Smooth muscle cell (in vitro differentiated cells): Measurements from ENCODE around the gene ASGR1. TPM values are rescaled to one million over a fixed set of nuclear protein-coding genes. Genes with fewer than 3 reads are reported as not detected.

Source experiments
- DNase-seq: peaks from one replicate; lab custom pipeline; 2025; ENCODE audit not compliant: unreplicated experiment; lab: John Stamatoyannopoulos, UW
- H2AFZ ChIP-seq: fragments of 200-600 bp; sonication (generic); 2 replicates; pipeline ENCODE4 v1.6.0; 2016; ENCODE audit warnings: antibody characterized with exemption, low read depth, mild to moderate bottlenecking
- H3F3A ChIP-seq: fragments of 200-600 bp; sonication (generic); 2 replicates; pipeline ENCODE4 v1.6.0; 2017; ENCODE audit warnings: antibody characterized with exemption, low read depth
- H3K27ac ChIP-seq: fragments of 200-600 bp; sonication (generic); 2 replicates; pipeline ENCODE4 v1.5.1; 2016; ENCODE audit warnings: low read depth, mild to moderate bottlenecking
- H3K27me3 ChIP-seq: fragments of 200-600 bp; sonication (generic); 2 replicates; pipeline ENCODE4 v1.6.1; 2016; ENCODE audit warnings: low read depth, mild to moderate bottlenecking
- H3K36me3 ChIP-seq: fragments of 200-600 bp; sonication (generic); 2 replicates; pipeline ENCODE4 v1.5.1; 2016; ENCODE audit warnings: low read depth
- H3K4me1 ChIP-seq: fragments of 200-600 bp; sonication (generic); 2 replicates; pipeline ENCODE4 v1.5.1; 2016; ENCODE audit warnings: low read depth
- H3K4me2 ChIP-seq: fragments of 200-600 bp; sonication (generic); 2 replicates; pipeline ENCODE4 v1.6.0; 2016; ENCODE audit warnings: mild to moderate bottlenecking
- H3K4me3 ChIP-seq: fragments of 200-600 bp; sonication (generic); 2 replicates; pipeline ENCODE4 v1.5.1; 2016; ENCODE audit warnings: mild to moderate bottlenecking
- H3K79me2 ChIP-seq: fragments of 200-600 bp; sonication (generic); 2 replicates; pipeline ENCODE4 v1.6.0; 2016; ENCODE audit warnings: low read depth, mild to moderate bottlenecking
- H3K9ac ChIP-seq: fragments of 200-600 bp; sonication (generic); 2 replicates; pipeline ENCODE4 v1.6.0; 2016; ENCODE audit warnings: low read depth
- H3K9me3 ChIP-seq: fragments of 200-600 bp; sonication (generic); replicated peaks from 2 replicates; pipeline ENCODE4 v1.5.1; 2016; ENCODE audit warnings: low read depth
- H4K20me1 ChIP-seq: fragments of 200-600 bp; sonication (generic); 2 replicates; pipeline ENCODE4 v1.6.0; 2016; ENCODE audit warnings: low read depth
- WGBS: methylation state at CpG from one replicate; pipeline ENCODE4 v1.1.7; 2016; ENCODE audit warnings: low lambda C conversion rate; 5-methylcytosine and 5-hydroxymethylcytosine counted together
- polyA plus RNA-seq: library from polyadenylated mRNA; unstranded; fragments of >200 nt; fragmentation: Nextera tagmentation; extraction: Ambion mirVana; gene quantifications from 2 replicates; pipeline ENCODE4 v1.2.1, GENCODE V29; 2016
- total RNA-seq: library from RNA; depleted of rRNA; stranded (reverse); fragments of >200 nt; gene quantifications from 2 replicates; pipeline ENCODE4 v1.2.3, GENCODE V29; 2014
- TF ChIP-seq, protein P1 (sequence below): fragments of 200-600 bp; sonication (generic); IDR thresholded peaks from 2 replicates; pipeline ENCODE4 v1.5.1; 2017; ENCODE audit warnings: borderline replicate concordance, mild to moderate bottlenecking, antibody characterized with exemption; ENCODE audit not compliant: insufficient read depth, poor library complexity, severe bottlenecking

ASGR1 gene
- total and polyA plus RNA-seq, 2 experiments from 2014 or later, result 1.2 to 4.2 TPM

DNA sequence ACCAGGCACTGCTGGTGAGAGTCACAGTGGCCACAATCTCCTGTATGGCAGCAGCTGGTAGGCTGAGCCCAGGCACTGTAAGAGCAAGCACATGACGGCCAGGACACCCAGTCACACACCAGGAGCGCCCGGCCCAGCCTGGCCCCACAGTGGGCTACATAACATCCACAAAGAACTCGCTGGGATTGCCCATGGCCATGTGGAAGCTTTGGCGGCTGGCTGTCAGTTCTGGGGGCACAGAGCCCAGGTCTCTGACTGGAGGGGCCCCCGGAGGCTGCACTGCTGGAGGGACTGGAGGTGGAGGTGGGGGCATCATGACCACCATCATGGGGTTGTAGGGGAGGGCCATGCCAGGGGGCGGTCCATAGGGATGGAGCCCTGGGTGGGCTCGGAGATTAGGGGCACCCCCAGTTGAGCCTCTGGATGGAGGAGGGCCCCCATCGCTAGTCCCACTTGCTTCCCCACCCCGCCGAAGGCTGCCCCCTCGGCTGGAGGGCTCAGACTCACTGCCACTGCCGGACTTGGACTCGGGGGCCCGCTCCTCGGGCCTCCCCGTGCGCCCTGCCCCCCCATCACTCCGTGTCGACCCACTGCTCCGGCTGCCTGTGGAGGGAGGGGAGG is 46.7 kb upstream of the ASGR1 start:
- Histone ChIP-seq H3K4me3 (no peak overlapping the region), H3F3A (peaks cover 3% of the 10 kb centered on the region), H3K27ac (no peak overlapping the region), H3K27me3 (no peaks in the 10 kb centered on the region), H3K9ac (no peak overlapping the region), H3K9me3 (no peaks in the 10 kb centered on the region), H2AFZ (no peak overlapping the region), H4K20me1 (peaks cover 81% of the 10 kb centered on the region), H3K36me3 (no peaks in the 10 kb centered on the region), H3K4me2 (no peak overlapping the region), H3K4me1 (peaks cover 1% of the 10 kb centered on the region), H3K79me2 (peaks cover 20% of the 10 kb centered on the region)
- WGBS, result 94% methylated on average over 17 of the region's 21 CpGs
- TF ChIP-seq, protein P1, sequence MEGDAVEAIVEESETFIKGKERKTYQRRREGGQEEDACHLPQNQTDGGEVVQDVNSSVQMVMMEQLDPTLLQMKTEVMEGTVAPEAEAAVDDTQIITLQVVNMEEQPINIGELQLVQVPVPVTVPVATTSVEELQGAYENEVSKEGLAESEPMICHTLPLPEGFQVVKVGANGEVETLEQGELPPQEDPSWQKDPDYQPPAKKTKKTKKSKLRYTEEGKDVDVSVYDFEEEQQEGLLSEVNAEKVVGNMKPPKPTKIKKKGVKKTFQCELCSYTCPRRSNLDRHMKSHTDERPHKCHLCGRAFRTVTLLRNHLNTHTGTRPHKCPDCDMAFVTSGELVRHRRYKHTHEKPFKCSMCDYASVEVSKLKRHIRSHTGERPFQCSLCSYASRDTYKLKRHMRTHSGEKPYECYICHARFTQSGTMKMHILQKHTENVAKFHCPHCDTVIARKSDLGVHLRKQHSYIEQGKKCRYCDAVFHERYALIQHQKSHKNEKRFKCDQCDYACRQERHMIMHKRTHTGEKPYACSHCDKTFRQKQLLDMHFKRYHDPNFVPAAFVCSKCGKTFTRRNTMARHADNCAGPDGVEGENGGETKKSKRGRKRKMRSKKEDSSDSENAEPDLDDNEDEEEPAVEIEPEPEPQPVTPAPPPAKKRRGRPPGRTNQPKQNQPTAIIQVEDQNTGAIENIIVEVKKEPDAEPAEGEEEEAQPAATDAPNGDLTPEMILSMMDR, result no peak
- DNase-seq, result no peak

DNA sequence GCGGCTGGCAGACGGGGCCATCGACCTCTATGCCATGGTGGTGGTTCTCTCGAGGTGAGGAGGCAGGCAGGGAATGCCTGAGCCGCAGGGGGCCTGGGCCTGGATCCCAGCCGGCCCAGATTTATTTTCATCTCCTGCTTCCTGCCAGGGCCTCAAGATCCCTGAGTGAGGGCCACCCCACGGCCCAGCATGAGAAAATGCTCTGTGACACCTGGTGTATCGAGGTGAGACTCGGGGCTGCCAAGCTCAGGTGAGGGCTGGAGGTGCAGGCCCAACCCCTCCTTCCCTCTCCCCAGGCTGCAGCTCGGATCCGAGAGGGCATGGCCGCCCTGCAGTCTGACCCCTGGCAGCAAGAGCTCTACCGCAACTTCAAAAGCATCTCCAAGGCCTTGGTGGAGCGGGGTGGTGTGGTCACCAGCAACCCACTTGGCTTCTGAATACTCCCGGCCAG is 45.5 kb upstream of the ASGR1 start:
- 90% methylated on average over 15 of the region's 15 CpGs for WGBS
- Histone ChIP-seq H2AFZ (no peak overlapping the region), H3F3A (peaks cover 7% of the 10 kb centered on the region), H3K79me2 (peaks cover 9% of the 10 kb centered on the region), H3K4me2 (no peak overlapping the region), H3K9me3 (no peaks in the 10 kb centered on the region), H3K27me3 (no peaks in the 10 kb centered on the region), H3K27ac (no peak overlapping the region), H3K36me3 (no peaks in the 10 kb centered on the region), H3K4me3 (no peak overlapping the region), H4K20me1 (peaks cover 75% of the 10 kb centered on the region), H3K4me1 (peaks cover 6% of the 10 kb centered on the region), H3K9ac (no peak overlapping the region)
- TF ChIP-seq, protein P1, result no peak
- no peak for DNase-seq

DNA sequence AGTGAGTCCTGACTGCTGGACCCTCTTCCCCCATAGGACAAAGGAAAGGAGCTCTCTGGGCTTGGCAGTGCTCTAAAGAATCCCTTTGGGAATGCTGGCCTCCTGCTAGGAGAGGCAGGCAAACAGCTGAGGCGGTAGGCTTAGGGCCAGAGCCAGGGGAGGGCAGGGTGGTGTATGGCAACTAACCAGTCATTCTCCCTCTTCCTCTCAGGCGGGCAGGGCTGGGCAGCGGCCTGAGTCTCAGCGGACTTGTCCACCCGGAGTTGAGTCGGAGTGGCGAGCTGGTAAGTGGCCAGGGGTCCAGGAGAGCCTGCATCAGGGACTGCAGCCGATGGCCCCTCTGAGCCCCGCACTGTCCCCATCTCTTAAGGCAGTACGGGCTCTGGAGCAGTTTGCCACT is 44.9 kb upstream of the ASGR1 start:
- no peak overlapping the region for H3K4me2 ChIP-seq
- H3K36me3 ChIP-seq, result no peaks in the 10 kb centered on the region
- no peak overlapping the region for H3K27ac ChIP-seq
- H2AFZ ChIP-seq, result no peak overlapping the region
- H3F3A ChIP-seq, result peaks cover 8% of the 10 kb centered on the region
- 96% methylated on average over 10 of the region's 10 CpGs for WGBS
- H3K4me3 ChIP-seq, result no peak overlapping the region
- H4K20me1 ChIP-seq, result peaks cover 70% of the 10 kb centered on the region
- peaks cover 5% of the 10 kb centered on the region for H3K79me2 ChIP-seq
- H3K9me3 ChIP-seq, result no peaks in the 10 kb centered on the region
- no peaks in the 10 kb centered on the region for H3K27me3 ChIP-seq
- DNase-seq, result no peak
- TF ChIP-seq, protein P1, result no peak
- H3K9ac ChIP-seq, result no peak overlapping the region
- H3K4me1 ChIP-seq, result peaks cover 10% of the 10 kb centered on the region

- no peak overlapping the region for H3K27ac ChIP-seq
- H3K4me3 ChIP-seq, result no peak overlapping the region
- DNase-seq, result no peak
- H3K27me3 ChIP-seq, result no peaks in the 10 kb centered on the region
- H3K79me2 ChIP-seq, result peaks cover 5% of the 10 kb centered on the region
- TF ChIP-seq, protein P1, result no peak
- peaks cover 62% of the 10 kb centered on the region for H4K20me1 ChIP-seq
- H3F3A ChIP-seq, result peaks cover 13% of the 10 kb centered on the region
- no peaks in the 10 kb centered on the region for H3K36me3 ChIP-seq
- H3K4me2 ChIP-seq, result no peak overlapping the region
- no peaks in the 10 kb centered on the region for H3K9me3 ChIP-seq
- WGBS, result 90% methylated on average over 4 of the region's 4 CpGs
- H3K4me1 ChIP-seq, result peaks cover 18% of the 10 kb centered on the region
- H2AFZ ChIP-seq, result no peak overlapping the region
- no peak overlapping the region for H3K9ac ChIP-seq
These were observed 44.2 kb upstream of the ASGR1 start for GRCh38 chr17:7223375-7223774.
